ENCODE results near the gene RAB3IL1. TPM values are rescaled to one million over a fixed set of nuclear protein-coding genes. Genes with fewer than 3 reads are reported as not detected.

RAB3IL1 gene
- total and polyA plus RNA-seq, 2 of the 13 experiments (the other 11 are each of a cell fraction or from before 2014, with no cell fraction given), result 1.2 to 2.0 TPM

GRCh38 chr11:61963282-61964057 lies 46.1 kb upstream of the RAB3IL1 start (continued):
- TF ChIP-seq PRDM10 (CRISPR knock-in tag; IDR thresholded peaks at IDR 0.05; ENCODE audit: low read depth) (no peak), TMF1 (CRISPR knock-in tag; IDR thresholded peaks at IDR 0.05; ENCODE audit: low read depth) (0 out of 2 replicates have a peak, but pooled peaks have one; percentile 60), TARDBP (CRISPR knock-in tag; IDR thresholded peaks at IDR 0.05) (0 out of 2 replicates have a peak, but pooled peaks have one; percentile 14), ATF4 (CRISPR knock-in tag; IDR thresholded peaks at IDR 0.05) (peak; percentile 16 to 24; a peak in 2 of 4 replicates), ZC3H13 (CRISPR knock-in tag; IDR thresholded peaks at IDR 0.05) (0 out of 2 replicates have a peak, but pooled peaks have one; percentile 23), GZF1 (CRISPR knock-in tag; IDR thresholded peaks at IDR 0.05) (no peak), CEBPG (CRISPR knock-in tag; IDR thresholded peaks at IDR 0.05) (peak; percentile 64; the same call in 1 of the 2 replicates), SNRNP70 (IDR thresholded peaks at IDR 0.05; ENCODE audit: low read depth, low read length) (no peak)
